ENCODE results near the gene RPL7L1.
"Not testable (repeated sequence)": the region's sequence is repeated elsewhere in the genome, so short reads cannot be mapped to it uniquely, and the experiment has no call there.

Gene RPL7L1

GRCh38 chr6:42870145-42870936, 9.1 kb upstream of the RPL7L1 start:
- no peaks in the 10 kb centered on the region for H3K9me3 ChIP-seq (ENCODE audit: control insufficient read depth, low read length)
- no peak overlapping the region for H3K9ac ChIP-seq (ENCODE audit: low read length)
- H3K36me3 ChIP-seq (ENCODE audit: control insufficient read depth, insufficient read depth, low read length), result peaks cover 5% of the 10 kb centered on the region
- H3K4me1 ChIP-seq (ENCODE audit: control insufficient read depth, insufficient read depth, low read length), result no peaks in the 10 kb centered on the region
- no peaks in the 10 kb centered on the region for H3K27me3 ChIP-seq (ENCODE audit: control insufficient read depth, insufficient read depth, low read length)
- H3K4me3 ChIP-seq (ENCODE audit: low read length), result no peak overlapping the region

- Histone ChIP-seq H3K9ac (ENCODE audit: low read length) (no peak overlapping the region), H3K9me3 (ENCODE audit: control insufficient read depth, low read length) (no peaks in the 10 kb centered on the region), H3K27me3 (ENCODE audit: control insufficient read depth, insufficient read depth, low read length) (no peaks in the 10 kb centered on the region), H3K4me3 (ENCODE audit: low read length) (no peak overlapping the region), H3K36me3 (ENCODE audit: control insufficient read depth, insufficient read depth, low read length) (peaks cover 5% of the 10 kb centered on the region), H3K4me1 (ENCODE audit: control insufficient read depth, insufficient read depth, low read length) (no peaks in the 10 kb centered on the region)
Measured at GRCh38 chr6:42871711-42872110, 7.7 kb upstream of the RPL7L1 start.

GRCh38 chr6:42873313-42873712, 6.1 kb upstream of the RPL7L1 start:
- H3K4me3 ChIP-seq (ENCODE audit: low read length), result no peak overlapping the region
- no peaks in the 10 kb centered on the region for H3K27me3 ChIP-seq (ENCODE audit: control insufficient read depth, insufficient read depth, low read length)
- no peaks in the 10 kb centered on the region for H3K9me3 ChIP-seq (ENCODE audit: control insufficient read depth, low read length)
- no peak overlapping the region for H3K9ac ChIP-seq (ENCODE audit: low read length)
- H3K4me1 ChIP-seq (ENCODE audit: control insufficient read depth, insufficient read depth, low read length), result no peaks in the 10 kb centered on the region
- peaks cover 5% of the 10 kb centered on the region for H3K36me3 ChIP-seq (ENCODE audit: control insufficient read depth, insufficient read depth, low read length)

- H3K36me3 ChIP-seq (ENCODE audit: control insufficient read depth, insufficient read depth, low read length), result no peaks in the 10 kb centered on the region
- H3K9ac ChIP-seq (ENCODE audit: low read length), result no peak overlapping the region
- peaks cover 5% of the 10 kb centered on the region for H3K4me1 ChIP-seq (ENCODE audit: control insufficient read depth, insufficient read depth, low read length)
- H3K9me3 ChIP-seq (ENCODE audit: control insufficient read depth, low read length), result no peaks in the 10 kb centered on the region
- no peaks in the 10 kb centered on the region for H3K27me3 ChIP-seq (ENCODE audit: control insufficient read depth, insufficient read depth, low read length)
- no peak overlapping the region for H3K4me3 ChIP-seq (ENCODE audit: low read length)
Measured at GRCh38 chr6:42877695-42878094, 1.7 kb upstream of the RPL7L1 start.

- H3K9me3 ChIP-seq (ENCODE audit: control insufficient read depth, low read length); H3K36me3 ChIP-seq (ENCODE audit: control insufficient read depth, insufficient read depth, low read length); H3K4me1 ChIP-seq (ENCODE audit: control insufficient read depth, insufficient read depth, low read length); H3K27me3 ChIP-seq (ENCODE audit: control insufficient read depth, insufficient read depth, low read length): not testable (repeated sequence)
- peak overlapping the region; percentile 90 for H3K9ac ChIP-seq (ENCODE audit: low read length)
- peak overlapping the region; percentile 69 for H3K4me3 ChIP-seq (ENCODE audit: low read length)
Measured at GRCh38 chr6:42880240-42880817, 913 bp downstream of the RPL7L1 start.

- not testable (repeated sequence) for H3K27me3 ChIP-seq (ENCODE audit: control insufficient read depth, insufficient read depth, low read length); H3K4me1 ChIP-seq (ENCODE audit: control insufficient read depth, insufficient read depth, low read length); H3K36me3 ChIP-seq (ENCODE audit: control insufficient read depth, insufficient read depth, low read length); H3K9me3 ChIP-seq (ENCODE audit: control insufficient read depth, low read length)
- Histone ChIP-seq H3K4me3 (ENCODE audit: low read length) (peak overlapping the region; percentile 69), H3K9ac (ENCODE audit: low read length) (peak overlapping the region; percentile 90)
Measured at GRCh38 chr6:42880871-42881270, 1.5 kb downstream of the RPL7L1 start.

GRCh38 chr6:42885702-42886101, 6.3 kb downstream of the RPL7L1 start:
- H3K27me3 ChIP-seq (ENCODE audit: control insufficient read depth, insufficient read depth, low read length), result no peaks in the 10 kb centered on the region
- H3K9ac ChIP-seq (ENCODE audit: low read length), result no peak overlapping the region
- H3K4me1 ChIP-seq (ENCODE audit: control insufficient read depth, insufficient read depth, low read length), result peaks cover 8% of the 10 kb centered on the region
- no peak overlapping the region for H3K4me3 ChIP-seq (ENCODE audit: low read length)
- H3K36me3 ChIP-seq (ENCODE audit: control insufficient read depth, insufficient read depth, low read length), result no peaks in the 10 kb centered on the region
- H3K9me3 ChIP-seq (ENCODE audit: control insufficient read depth, low read length), result no peaks in the 10 kb centered on the region

- not testable (repeated sequence) for H3K9ac ChIP-seq (ENCODE audit: low read length); H3K27me3 ChIP-seq (ENCODE audit: control insufficient read depth, insufficient read depth, low read length); H3K4me3 ChIP-seq (ENCODE audit: low read length); H3K9me3 ChIP-seq (ENCODE audit: control insufficient read depth, low read length); H3K4me1 ChIP-seq (ENCODE audit: control insufficient read depth, insufficient read depth, low read length); H3K36me3 ChIP-seq (ENCODE audit: control insufficient read depth, insufficient read depth, low read length)
Measured at GRCh38 chr6:42888201-42888600, 8.8 kb downstream of the RPL7L1 start.

GRCh38 chr6:42889815-42890214, 10.4 kb downstream of the RPL7L1 start:
- peak overlapping the region; percentile 86 for H3K9ac ChIP-seq (ENCODE audit: low read length)

GRCh38 chr6:42890311-42891198, 11.1 kb downstream of the RPL7L1 start:
- H3K27me3 ChIP-seq (ENCODE audit: control insufficient read depth, insufficient read depth, low read length), result no peaks in the 10 kb centered on the region
- H3K9me3 ChIP-seq (ENCODE audit: control insufficient read depth, low read length), result no peaks in the 10 kb centered on the region
- H3K9ac ChIP-seq (ENCODE audit: low read length), result peak overlapping the region; percentile 86
- peak overlapping the region; percentile 82 for H3K4me3 ChIP-seq (ENCODE audit: low read length)
- no peaks in the 10 kb centered on the region for H3K36me3 ChIP-seq (ENCODE audit: control insufficient read depth, insufficient read depth, low read length)
- peaks cover 8% of the 10 kb centered on the region for H3K4me1 ChIP-seq (ENCODE audit: control insufficient read depth, insufficient read depth, low read length)

More at GRCh38 chr6:42889815-42890214, 10.4 kb downstream of the RPL7L1 start:
- Histone ChIP-seq H3K27me3 (ENCODE audit: control insufficient read depth, insufficient read depth, low read length) (no peaks in the 10 kb centered on the region), H3K4me1 (ENCODE audit: control insufficient read depth, insufficient read depth, low read length) (peaks cover 8% of the 10 kb centered on the region), H3K4me3 (ENCODE audit: low read length) (peak overlapping the region; percentile 82), H3K36me3 (ENCODE audit: control insufficient read depth, insufficient read depth, low read length) (no peaks in the 10 kb centered on the region), H3K9me3 (ENCODE audit: control insufficient read depth, low read length) (no peaks in the 10 kb centered on the region)

- no peaks in the 10 kb centered on the region for H3K36me3 ChIP-seq (ENCODE audit: control insufficient read depth, insufficient read depth, low read length)
- no peaks in the 10 kb centered on the region for H3K9me3 ChIP-seq (ENCODE audit: control insufficient read depth, low read length)
- H3K4me1 ChIP-seq (ENCODE audit: control insufficient read depth, insufficient read depth, low read length), result peaks cover 8% of the 10 kb centered on the region
- peak overlapping the region; percentile 86 for H3K9ac ChIP-seq (ENCODE audit: low read length)
- no peaks in the 10 kb centered on the region for H3K27me3 ChIP-seq (ENCODE audit: control insufficient read depth, insufficient read depth, low read length)
- H3K4me3 ChIP-seq (ENCODE audit: low read length), result peak overlapping the region; percentile 82
Measured at GRCh38 chr6:42891199-42891722, 11.8 kb downstream of the RPL7L1 start.

All from mucosa of stomach (tissue), 1 donor.